Middle frontal gyrus (tissue), 1 donor: Measurements from ENCODE around the gene ARID1A.
"Not testable (repeated sequence)": the region's sequence is repeated elsewhere in the genome, so short reads cannot be mapped to it uniquely, and the experiment has no call there.

Experiments
- DNase-seq: peaks from one replicate; pipeline ENCODE4 v3.0.0-alpha.2; 2015; ENCODE audit warnings: low spot score; ENCODE audit errors: extremely low spot score

ARID1A gene

GRCh38 chr1:26787381-26787705 lies 91.5 kb downstream of the ARID1A start:
- no peak for DNase-seq

GRCh38 chr1:26787706-26788514 lies 92.1 kb downstream of the ARID1A start, which contains the start of gene PIGV:
PIGV (plus strand) TSS chr1:26787950; CDS start chr1:26790816, 2,866 bp downstream.
- DNase-seq, result peak; percentile 74

GRCh38 chr1:26788515-26788785 lies 92.6 kb downstream of the ARID1A start:
- DNase-seq, result no peak

GRCh38 chr1:26788836-26789611 lies 93.2 kb downstream of the ARID1A start:
- DNase-seq, result peak; percentile 83

DNA sequence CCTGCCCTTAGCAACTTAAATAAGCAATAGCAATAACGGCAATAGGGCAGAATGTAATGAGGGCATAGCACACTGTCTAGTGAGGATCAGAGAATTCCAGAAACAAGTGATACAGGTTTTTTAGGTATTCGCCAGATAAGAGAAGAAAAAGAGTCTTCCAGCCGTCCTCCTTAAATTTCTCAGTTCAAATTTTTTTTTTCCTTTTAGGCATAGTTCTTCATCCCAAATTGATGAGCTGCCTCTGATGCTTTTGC lies 93.7 kb downstream of the ARID1A start:
- no peak for DNase-seq

DNA sequence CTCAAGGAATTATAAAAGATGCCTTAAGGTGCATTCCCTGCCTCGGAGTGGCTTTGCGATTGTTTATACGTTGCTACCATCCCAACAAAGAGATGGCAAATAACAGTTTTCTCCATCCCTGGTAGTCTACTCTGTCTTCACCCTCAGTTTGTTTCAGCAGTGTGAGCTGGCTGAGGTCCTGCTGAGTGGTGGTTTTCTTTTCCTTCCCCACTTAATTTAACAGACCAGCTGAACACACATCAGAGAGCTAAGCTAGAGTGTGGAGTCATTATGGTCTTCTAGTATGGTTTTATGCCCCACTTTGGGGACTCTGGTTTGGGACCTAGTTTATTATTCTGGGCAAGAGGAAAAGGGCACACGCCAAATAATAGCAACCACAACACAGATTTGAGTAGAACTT lies 94.1 kb downstream of the ARID1A start:
- DNase-seq, result no peak

- DNase-seq, result no peak
Measured at GRCh38 chr1:26790551-26790953, 94.7 kb downstream of the ARID1A start.

DNA sequence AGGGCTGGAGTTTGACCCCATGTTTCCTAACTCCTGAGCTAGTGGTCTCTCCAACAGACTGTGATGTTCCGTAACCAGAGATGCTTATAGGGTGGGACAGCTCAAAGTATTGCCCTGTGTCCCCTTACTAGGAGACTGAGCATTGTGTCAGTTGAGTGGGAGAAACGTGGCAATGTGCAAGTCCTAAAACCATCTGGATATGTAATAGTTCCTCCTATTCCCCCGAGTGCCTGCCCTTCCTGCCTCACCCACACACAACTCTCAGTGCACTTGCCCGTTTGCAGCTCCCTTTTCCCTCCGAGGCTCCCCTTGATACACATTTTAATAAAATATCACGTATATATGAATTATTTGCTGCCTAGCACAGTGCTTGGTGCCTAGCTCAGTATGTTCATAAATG lies 95.3 kb downstream of the ARID1A start:
- no peak for DNase-seq

GRCh38 chr1:26791626-26792025 lies 95.8 kb downstream of the ARID1A start:
- DNase-seq, result no peak

DNA sequence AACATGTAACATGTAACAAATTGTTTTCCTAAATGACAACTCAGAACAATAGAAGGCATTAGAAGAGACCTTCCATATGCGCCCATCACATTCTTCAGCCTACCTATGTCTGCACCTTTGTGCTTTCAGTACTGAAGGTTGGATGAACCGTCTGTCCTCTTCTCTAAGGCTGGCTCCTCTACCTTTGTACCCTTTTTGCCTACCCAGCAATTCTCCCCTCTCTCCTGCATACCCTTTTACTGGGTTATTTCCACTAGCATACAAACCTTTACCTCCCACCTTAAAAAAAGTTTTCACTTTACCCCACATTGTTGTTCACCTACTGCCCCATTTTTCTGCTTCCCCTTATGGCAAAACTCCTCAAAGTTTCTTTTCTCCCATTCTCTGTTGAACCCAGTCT lies 97.1 kb downstream of the ARID1A start:
- no peak for DNase-seq

GRCh38 chr1:26794391-26794790 lies 98.6 kb downstream of the ARID1A start:
- DNase-seq, result no peak

DNA sequence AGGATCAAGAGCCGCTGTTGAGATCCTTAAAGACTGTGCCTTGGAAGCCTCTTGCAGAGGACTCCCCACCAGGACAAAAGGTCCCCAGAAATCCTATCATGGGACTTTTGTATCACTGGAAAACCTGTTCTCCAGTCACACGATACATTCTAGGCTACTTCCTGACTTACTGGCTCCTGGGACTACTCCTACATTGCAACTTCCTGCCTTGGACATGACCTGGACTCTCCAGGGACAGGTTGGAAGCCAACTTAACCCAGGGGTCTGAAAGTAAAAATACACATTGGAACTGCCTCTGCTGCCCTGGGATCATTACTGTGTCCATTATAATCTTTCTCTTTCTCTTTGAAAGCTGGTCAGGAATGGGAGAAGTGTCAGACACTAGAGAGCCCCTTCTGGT lies 101.8 kb downstream of the ARID1A start:
- DNase-seq, result no peak

DNA sequence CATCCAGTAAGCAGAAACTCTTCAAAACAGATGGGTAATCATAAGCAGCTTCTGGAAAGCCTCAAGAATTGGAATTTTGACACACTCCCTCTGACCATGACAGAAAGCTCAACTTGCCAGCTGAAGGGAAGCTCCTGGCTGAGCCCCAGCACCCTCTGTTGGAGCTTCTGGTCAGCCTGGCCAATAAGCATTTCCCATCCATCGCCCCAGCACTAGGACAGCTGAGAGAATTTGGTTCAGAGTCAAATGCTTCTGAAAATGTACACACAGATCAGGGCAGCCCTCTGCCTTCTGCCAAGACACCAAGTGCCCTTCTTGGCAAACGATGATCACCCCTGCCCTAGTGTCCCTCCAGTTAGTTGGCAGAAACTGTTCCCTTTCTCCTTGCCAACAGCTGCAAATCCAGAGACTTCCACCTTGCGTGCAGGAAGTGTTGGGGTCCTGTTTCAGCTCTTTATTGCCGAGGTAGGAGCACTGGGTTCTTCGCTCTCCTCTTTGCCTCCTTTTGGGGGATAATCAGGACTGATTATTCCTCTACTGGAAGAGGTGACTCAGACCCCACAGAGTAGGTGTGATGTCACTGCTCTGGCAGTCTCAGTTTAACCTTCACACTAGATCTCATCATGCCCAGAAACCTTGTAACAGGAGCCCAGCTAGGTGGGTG lies 103.8 kb downstream of the ARID1A start:
- DNase-seq, result no peak

- not testable (repeated sequence) for DNase-seq
Measured at GRCh38 chr1:26803932-26804331, 108.1 kb downstream of the ARID1A start.

- not testable (repeated sequence) for DNase-seq
Measured at GRCh38 chr1:26810105-26810504, 114.3 kb downstream of the ARID1A start.

DNA sequence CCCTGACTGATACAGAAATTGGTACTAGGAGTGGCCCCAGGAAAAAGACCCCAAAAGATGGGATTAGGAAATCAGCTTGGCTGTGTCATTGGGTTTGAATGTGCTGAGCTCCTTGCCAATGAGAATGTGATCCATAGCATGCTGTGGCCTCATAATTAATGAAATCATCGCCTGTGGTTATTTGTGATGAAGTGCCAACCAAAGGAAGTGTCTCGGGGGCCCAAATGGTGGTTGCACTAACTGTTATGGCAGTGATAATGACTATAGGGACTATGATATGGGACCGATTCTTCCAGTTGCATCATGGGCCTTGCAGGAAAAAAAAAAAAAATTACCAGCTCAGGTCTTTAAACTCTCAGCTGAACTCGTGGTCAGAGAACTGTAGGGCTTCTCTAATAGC lies 115.2 kb downstream of the ARID1A start:
- DNase-seq, result no peak

GRCh38 chr1:26811708-26812107 lies 115.9 kb downstream of the ARID1A start:
- DNase-seq, result no peak

- no peak for DNase-seq
Measured at GRCh38 chr1:26814377-26814776, 118.6 kb downstream of the ARID1A start.

GRCh38 chr1:26814893-26815292 lies 119.1 kb downstream of the ARID1A start:
- no peak for DNase-seq

- no peak for DNase-seq
Measured at GRCh38 chr1:26820784-26821269, 125.0 kb downstream of the ARID1A start.

DNA sequence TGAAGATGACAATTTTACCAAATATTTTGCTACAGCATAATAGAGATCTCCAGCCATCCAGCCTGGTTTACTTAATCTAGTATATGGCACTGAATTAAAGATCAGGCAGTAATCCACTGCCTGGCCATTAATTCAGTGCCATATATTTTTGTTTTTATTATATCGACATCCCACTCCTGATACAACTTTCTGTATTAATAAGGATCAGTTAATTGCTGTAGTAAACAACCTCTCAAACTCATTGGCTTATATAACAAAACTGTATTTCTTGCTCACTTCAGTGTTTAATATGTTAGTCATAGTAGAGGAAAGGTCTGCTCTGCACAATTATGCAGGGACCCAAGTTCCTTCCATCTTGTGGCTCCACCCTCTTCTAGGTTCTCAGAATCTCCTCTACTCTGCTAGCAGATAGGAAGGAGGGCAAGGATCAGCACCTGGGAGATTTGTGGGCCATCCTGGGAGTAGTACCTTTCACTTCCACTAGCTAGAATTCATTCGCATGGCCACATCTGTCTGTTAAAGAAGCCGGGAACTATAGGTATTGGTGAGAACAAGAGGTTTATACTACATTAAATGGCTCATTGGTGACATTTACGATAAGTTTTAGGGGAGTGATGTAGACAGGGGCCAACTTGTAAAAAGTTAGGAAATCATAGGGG lies 127.1 kb downstream of the ARID1A start:
- no peak for DNase-seq

DNA sequence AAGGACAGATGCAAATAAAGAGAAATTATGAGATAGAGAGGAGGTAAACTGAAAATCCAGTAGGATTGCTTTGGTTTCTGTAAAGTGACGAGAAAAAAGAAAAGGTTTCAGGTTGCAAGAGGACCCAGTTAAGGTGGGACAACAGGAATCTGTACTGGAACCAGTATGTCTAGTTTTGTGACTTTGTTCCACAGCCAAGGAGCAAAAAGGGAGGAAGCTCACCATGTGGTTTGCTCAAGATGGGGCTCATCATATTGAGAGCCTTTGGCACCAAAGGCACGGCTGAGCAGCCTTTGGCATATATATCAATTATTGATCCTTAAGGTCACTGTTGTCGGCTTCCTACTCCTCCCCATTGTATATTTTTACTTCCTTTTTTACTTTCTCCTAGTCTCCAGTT lies 128.9 kb downstream of the ARID1A start:
- no peak for DNase-seq
